IPS-NIHi11 (cell line): Measurements from ENCODE around the gene CD33.
"Not testable (repeated sequence)": the region's sequence is repeated elsewhere in the genome, so short reads cannot be mapped to it uniquely, and the experiment has no call there.

ENCODE experiments used
- DNase-seq: peaks from one replicate; pipeline ENCODE4 v3.0.0; 2012; ENCODE audit warnings: mixed read lengths, low spot score

The CD33 gene

GRCh38 chr19:51224898-51225393, at the start of gene CD33:
Gene CD33 (plus strand): TSS chr19:51225080. CDS start chr19:51225119, 39 bp downstream.
- DNase-seq = not testable (repeated sequence)

- DNase-seq = no peak
Observed at GRCh38 chr19:51179256-51179655, 45.6 kb upstream of the CD33 start.

- DNase-seq = no peak
Observed at GRCh38 chr19:51181377-51181912, 43.4 kb upstream of the CD33 start.

GRCh38 chr19:51181913-51182419, 42.9 kb upstream of the CD33 start:
- peak; percentile 85 for DNase-seq

GRCh38 chr19:51183629-51184028, 41.3 kb upstream of the CD33 start:
- DNase-seq = no peak

- no peak for DNase-seq
Observed at GRCh38 chr19:51185069-51185867, 39.6 kb upstream of the CD33 start.

GRCh38 chr19:51185868-51186215, 39.0 kb upstream of the CD33 start:
- DNase-seq = no peak

- no peak for DNase-seq
Observed at GRCh38 chr19:51186323-51186722, 38.6 kb upstream of the CD33 start.

- no peak for DNase-seq
Observed at GRCh38 chr19:51187395-51188226, 37.3 kb upstream of the CD33 start.

GRCh38 chr19:51188227-51188559, 36.7 kb upstream of the CD33 start:
- DNase-seq = no peak

- DNase-seq = no peak
Observed at GRCh38 chr19:51192689-51193088, 32.2 kb upstream of the CD33 start.

GRCh38 chr19:51194527-51195315, 30.2 kb upstream of the CD33 start:
- DNase-seq = no peak

GRCh38 chr19:51195316-51195586, 29.6 kb upstream of the CD33 start:
- DNase-seq = no peak

- DNase-seq = no peak
Observed at GRCh38 chr19:51195616-51196015, 29.3 kb upstream of the CD33 start.

- DNase-seq = no peak
Observed at GRCh38 chr19:51196181-51196580, 28.7 kb upstream of the CD33 start.

- no peak for DNase-seq
Observed at GRCh38 chr19:51198641-51199040, 26.2 kb upstream of the CD33 start.

GRCh38 chr19:51200071-51200666, 24.7 kb upstream of the CD33 start:
- DNase-seq = no peak

GRCh38 chr19:51201712-51202111, 23.2 kb upstream of the CD33 start:
- DNase-seq = no peak

- no peak for DNase-seq
Observed at GRCh38 chr19:51203916-51204315, 21.0 kb upstream of the CD33 start.

GRCh38 chr19:51204321-51204720, 20.6 kb upstream of the CD33 start:
- no peak for DNase-seq

- DNase-seq = no peak
Observed at GRCh38 chr19:51207747-51208146, 17.1 kb upstream of the CD33 start.
